DMS114 treated with DMSO at 0.1 percent for 48 hours (cell line): ENCODE data around the gene MPRIP.

Experiments
- DNase-seq: peaks from one replicate; lab custom pipeline; 2025; ENCODE audit not compliant: unreplicated experiment; lab: John Stamatoyannopoulos, UW

MPRIP gene

DNA sequence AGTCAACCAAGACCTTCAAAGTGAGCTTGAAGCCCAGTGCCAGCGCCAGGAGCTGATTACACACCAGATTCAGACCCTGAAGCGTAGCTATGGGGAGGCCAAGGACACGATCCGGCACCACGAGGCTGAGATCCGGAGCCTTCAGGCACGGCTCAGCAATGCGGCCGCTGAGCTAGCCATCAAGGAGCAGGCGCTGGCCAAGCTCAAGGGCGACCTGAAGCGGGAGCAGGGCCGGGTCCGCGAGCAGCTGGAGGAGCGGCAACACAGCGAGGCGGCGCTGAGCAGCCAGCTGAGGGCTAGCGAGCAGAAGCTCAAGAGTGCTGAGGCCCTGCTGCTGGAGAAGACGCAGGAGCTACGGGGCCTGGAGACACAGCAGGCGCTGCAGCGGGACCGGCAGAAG, 121.9 kb downstream of the MPRIP start:
- DNase-seq, result no peak

DNA sequence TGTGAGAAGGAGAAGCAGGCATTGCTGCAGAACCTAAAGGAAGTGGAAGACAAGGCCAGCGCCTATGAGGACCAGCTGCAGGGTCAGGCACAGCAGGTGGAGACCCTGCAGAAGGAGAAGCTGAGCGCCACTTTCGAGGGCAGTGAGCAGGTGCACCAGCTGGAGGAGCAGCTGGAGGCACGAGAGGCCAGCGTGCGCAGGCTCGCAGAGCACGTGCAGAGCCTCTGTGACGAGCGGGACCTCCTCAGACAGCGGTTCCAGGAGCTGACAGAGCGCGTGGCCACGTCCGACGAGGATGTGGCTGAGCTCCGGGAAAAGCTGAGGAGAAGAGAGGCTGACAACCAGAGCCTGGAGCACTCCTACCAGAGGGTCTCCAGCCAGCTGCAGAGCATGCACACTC, 122.4 kb downstream of the MPRIP start:
- no peak for DNase-seq

GRCh38 chr17:17165666-17166308, 123.5 kb downstream of the MPRIP start:
- DNase-seq, result no peak

GRCh38 chr17:17166446-17166845, 124.2 kb downstream of the MPRIP start:
- no peak for DNase-seq

DNA sequence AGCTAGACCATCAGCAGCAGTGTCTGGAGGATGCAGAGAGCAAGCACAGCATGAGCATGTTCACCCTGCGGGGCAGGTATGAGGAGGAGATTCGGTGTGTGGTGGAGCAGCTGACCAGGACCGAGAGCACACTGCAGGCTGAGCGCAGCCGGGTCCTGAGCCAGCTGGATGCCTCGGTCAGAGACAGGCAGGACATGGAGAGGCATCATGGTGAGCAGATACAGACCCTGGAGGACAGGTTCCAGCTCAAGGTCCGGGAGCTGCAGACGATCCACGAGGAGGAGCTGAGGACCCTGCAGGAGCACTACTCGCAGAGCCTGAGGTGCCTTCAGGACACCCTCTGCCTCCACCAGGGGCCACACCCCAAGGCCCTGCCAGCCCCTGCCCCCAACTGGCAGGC, 125.1 kb downstream of the MPRIP start:
- DNase-seq, result no peak

DNA sequence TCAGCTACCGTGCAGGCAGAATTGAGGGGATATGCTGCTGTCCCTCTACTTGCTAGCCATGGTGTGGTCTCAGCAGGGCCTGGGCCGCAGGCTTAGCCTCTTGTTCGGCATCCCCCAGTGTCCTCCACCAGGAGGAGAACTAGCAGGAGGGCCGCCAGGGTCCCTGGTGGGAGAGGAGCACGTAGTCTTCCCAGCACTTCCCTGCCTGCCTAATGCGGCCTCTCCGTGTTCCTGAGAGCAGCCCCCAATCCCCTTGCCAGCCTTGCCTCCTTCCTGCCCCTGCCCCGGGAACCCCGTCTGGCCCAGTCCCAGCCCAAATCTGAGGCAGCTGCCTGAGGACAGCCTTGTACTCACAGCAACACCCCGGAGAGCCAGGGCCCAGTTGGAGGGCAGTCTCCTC, 125.7 kb downstream of the MPRIP start:
- no peak for DNase-seq

DNA sequence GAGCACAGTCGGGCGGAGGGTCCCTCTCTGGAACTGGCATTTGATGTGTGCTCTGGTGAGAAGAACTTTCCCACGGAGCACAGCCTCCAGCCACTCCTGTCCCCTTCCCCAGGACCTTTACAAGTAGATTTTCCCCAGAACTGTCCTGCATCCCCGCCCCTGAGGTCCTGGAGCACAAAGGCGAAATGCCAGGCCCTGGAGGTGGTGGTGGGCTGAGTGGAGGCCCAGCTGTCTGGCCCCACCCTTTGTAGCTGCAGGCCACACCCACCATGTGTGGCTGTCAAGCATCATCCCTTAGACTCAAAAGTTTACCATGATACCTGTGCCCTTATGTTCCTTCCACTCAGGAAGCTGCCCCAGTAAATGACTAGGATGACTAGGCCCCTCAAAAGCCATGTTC, 126.1 kb downstream of the MPRIP start:
- no peak for DNase-seq

GRCh38 chr17:17169396-17169795, 127.1 kb downstream of the MPRIP start:
- no peak for DNase-seq

DNA sequence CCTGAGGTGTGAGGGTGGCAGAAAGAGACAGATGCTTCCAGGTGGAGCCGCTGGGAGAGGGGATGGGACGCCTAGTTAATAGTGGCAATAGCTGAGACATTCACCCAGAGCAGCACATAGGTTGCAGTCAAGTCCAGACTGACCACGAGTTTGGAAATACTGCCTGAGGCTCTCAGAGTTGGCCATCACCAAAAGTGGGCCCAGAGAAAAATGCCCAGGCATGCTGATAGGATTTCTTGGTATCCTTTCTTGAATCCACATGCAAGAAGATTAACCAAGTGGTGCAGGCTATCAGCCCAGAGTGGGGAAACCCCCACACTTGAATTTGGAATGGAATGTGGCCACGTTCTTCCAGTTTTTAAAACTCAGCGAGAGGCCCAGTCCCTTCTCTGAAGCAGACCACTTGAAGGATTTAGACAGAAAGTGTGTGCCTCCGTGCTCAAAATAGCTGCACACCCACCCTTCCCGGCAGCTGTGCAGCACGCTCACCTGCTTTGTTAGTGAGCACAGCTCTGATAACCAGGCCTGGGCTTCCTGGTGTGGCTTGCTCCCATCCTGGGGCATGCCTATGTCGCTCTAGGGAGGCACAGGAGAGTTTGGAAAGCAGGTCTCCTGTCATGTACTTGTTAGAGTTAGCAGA, 128.2 kb downstream of the MPRIP start:
- no peak for DNase-seq

DNA sequence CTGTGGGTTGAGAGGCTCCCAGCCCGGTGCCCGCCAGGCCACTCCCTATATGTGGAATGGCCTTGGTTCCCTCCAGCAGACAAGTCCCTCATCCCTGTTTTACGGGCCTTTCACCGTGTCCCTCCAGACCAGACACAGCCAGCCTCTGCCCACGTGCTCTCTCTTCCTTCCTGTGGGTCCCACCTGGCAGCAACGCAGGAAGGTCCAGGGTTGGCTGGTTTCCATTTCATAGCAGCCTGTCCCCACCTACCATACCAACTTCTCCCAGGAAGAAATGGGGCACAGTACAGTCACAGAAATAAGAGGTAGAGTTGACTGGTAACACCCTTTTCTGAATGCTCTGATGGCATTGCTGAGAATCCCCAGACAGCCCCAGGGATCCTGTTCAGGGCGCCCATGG, 128.9 kb downstream of the MPRIP start:
- no peak for DNase-seq

- no peak for DNase-seq
Measured at GRCh38 chr17:17172001-17172939, 130.0 kb downstream of the MPRIP start.

DNA sequence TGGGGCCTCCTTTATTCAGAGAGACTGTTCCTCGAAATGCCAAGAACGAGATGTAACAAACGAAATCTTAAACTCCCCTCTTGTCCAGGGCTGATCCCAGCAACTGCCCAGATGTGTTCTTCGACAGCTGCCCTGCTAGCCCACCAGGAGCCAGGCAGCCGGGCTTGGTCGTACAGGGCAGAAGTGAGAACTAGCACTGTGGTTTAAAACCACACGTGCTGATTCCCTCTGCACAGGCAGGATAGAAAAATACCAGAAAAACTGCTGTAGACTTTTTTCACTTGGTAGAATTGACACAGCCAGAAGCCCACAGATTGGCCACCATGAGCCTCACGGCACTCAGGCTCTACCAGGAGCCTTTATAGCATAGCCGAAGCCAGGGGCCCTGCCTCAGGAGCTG, 130.7 kb downstream of the MPRIP start:
- no peak for DNase-seq

- DNase-seq, result no peak
Measured at GRCh38 chr17:17173921-17174320, 131.7 kb downstream of the MPRIP start.

GRCh38 chr17:17175340-17175739, 133.1 kb downstream of the MPRIP start:
- no peak for DNase-seq

DNA sequence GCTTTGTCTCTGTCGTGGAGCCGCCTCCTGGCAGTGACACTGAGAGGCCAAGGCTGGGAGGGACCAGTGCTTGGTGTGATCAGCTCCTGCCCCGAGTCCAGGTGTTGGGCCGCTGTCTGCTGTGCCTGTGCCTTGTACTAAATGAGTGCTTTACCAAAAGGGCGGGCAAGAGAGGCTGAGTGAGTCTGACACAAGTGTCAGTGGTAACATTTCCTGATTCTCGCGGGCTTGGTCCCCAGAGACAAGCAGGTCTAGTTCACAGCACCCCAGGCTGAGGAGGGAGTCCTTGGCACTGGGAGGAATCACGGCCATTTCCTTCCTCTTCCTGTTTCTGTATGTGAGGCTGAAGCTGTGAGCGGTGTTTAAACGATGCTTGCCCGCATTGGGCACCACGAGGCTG, 133.7 kb downstream of the MPRIP start:
- DNase-seq, result no peak

DNA sequence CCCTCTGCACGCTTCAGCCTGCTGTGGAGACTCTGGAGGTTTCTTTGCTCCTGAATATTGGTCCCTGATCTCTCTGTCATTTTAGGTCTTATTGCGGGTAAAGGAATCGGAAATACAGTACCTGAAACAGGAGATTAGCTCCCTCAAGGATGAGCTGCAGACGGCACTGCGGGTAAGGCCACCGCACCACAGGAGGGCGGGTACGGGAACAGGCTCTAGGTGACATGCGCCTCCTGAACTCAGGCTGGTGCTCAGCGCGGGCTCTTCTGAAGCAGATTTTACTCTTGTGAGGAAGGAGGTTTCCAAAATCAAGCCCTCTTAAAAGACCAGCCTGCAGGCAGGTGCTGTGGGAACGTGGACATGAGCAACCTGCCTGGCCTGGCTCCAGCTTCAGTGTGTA, 134.1 kb downstream of the MPRIP start:
- no peak for DNase-seq

DNA sequence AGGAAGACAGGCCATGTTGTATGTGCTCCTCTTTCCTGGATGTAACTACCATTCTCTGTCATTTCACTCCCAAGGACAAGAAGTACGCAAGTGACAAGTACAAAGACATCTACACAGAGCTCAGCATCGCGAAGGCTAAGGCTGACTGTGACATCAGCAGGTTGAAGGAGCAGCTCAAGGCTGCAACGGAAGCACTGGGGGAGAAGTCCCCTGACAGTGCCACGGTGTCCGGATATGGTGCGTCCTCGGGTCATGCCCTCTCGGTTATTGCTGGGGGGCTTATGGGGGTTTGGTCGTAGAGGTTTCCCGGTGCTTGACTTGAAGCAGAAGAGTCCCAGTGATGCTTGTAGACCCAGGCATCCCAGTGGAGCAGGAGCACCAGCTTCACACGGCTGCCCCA, 134.9 kb downstream of the MPRIP start:
- DNase-seq, result no peak

GRCh38 chr17:17179371-17179827, 137.1 kb downstream of the MPRIP start:
- DNase-seq, result no peak

DNA sequence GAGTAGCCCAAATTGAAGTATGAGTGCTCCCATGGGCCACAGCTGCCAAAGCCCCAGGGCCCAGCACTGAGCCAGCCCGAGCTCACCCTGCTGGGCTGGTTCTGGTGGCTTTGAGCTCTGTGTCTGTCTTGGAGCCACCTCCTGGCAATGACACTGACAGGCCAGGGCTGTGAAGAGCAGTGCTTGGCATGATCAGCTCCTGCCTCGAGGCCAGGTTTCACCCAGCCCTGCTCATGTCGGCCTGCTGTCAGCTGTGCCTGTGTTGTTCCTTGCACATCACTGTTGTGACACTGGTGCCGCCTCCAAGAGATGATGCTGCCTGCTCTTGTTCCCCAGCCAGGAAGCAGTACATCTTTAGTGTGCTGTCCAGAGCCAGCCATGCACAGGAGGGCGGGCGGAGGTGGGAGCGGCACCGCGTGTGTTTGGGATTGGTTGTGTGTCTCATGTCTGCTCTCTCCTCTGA, 137.9 kb downstream of the MPRIP start:
- no peak for DNase-seq

- no peak for DNase-seq
Measured at GRCh38 chr17:17180741-17181525, 138.7 kb downstream of the MPRIP start.
